Dermis blood vessel endothelial cell (primary cell): Measurements from ENCODE around the gene SMYD2. TPM values are rescaled to one million over a fixed set of nuclear protein-coding genes. Genes with fewer than 3 reads are reported as not detected.
"Not testable (repeated sequence)": the region's sequence is repeated elsewhere in the genome, so short reads cannot be mapped to it uniquely, and the experiment has no call there.

Experiments used
- DNase-seq: peaks from one replicate; pipeline ENCODE4 v3.0.0; 2010
- total RNA-seq: library from RNA; depleted of rRNA; stranded (reverse); fragments of >200 nt; gene quantifications from 2 replicates; pipeline ENCODE4 v1.2.3, GENCODE V29; 2014

The SMYD2 gene
- total RNA-seq, 1 donor from 2014 or later: 160 TPM

DNA sequence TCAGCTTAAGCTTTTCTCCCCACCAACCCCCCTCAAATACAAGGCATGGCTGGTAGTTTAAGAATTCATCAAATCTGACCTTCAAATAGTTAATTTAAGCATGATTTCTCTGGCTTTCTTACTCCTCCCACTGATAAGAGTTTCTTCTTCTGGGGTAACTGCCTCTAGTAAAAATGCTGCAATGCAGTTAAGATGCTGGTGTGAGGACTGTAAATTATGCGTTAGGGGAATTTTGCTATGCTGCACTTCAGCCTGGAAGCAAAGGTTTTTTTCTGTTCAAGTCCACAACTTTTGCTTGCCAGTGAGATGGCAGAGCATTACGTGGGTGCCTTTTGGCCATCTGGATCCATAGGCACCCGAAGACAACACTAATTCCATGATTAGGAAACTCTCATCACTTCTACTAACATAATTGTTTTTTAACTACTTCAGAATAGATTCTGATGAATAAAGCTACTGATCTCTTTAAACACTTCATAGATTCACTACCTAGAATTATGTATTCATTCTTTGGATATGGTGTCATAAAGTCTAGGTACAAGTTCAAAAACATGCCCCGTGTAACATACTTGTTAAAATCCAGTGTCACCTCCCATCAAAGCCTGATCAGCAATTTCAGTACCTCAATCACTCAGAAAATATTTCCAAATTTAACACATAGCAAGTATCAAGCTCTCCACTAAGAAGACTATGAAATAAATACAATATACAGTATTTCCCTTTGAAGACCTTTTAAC lies 8.8 kb upstream of the SMYD2 start:
- no peak for DNase-seq

- no peak for DNase-seq
Measured at GRCh38 chr1:214272964-214273533, 7.9 kb upstream of the SMYD2 start.

DNA sequence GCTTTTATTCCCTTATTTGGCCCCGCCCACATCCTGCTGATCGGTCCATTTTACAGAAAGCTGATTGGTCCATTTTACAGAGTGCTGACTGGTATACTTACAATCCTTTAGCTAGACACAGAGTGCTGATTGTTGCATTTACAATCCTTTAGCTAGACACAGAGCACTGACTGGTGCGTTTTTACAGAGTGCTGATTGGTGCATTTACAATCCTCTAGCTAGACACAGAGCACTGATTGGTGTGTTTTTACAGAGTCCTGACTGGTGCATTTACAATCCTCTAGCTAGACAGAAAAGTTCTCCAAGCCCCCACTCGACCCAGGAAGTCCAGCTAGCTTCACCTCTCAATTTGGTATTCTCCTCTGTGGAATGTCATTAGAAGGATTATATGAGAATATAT lies 5.3 kb upstream of the SMYD2 start:
- DNase-seq: not testable (repeated sequence)

- DNase-seq: no peak
Measured at GRCh38 chr1:214276786-214277185, 4.2 kb upstream of the SMYD2 start.

GRCh38 chr1:214277704-214278635 lies 3.0 kb upstream of the SMYD2 start:
- DNase-seq: no peak

- DNase-seq: peak; percentile 67
Measured at GRCh38 chr1:214280386-214281020, 456 bp upstream of the SMYD2 start.

GRCh38 chr1:214281720-214282629 lies 1.0 kb downstream of the SMYD2 start:
- DNase-seq: peak; percentile 36

DNA sequence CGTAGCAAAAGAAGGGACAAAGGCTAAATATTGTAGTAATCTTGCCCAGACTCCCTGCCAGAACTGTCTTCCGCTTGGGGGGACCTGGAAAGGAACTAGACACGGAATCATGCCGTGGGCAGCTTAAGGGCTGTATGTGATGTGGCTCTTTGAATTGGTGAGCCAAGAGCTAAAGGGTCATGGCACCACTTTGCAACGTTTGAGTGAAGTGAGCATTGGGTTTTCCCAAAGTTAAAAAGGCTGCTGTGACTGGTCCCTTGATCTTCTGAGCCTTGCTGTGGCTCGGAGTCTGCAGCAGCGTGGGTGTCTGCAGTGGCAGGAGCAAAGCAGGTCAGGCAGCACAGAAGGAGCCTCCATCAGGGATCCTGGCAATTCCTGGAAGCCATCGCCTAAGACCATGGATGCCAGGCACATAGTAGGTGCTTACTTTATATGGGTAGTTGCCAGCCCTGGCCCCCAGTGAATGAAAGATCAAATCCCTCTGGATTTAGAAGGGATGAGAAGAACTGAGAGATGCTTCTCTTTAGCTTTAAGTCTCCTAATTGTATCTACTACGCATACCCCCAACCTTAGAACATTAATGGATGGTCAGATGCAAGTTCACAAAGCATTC lies 1.8 kb downstream of the SMYD2 start:
- DNase-seq: no peak

DNA sequence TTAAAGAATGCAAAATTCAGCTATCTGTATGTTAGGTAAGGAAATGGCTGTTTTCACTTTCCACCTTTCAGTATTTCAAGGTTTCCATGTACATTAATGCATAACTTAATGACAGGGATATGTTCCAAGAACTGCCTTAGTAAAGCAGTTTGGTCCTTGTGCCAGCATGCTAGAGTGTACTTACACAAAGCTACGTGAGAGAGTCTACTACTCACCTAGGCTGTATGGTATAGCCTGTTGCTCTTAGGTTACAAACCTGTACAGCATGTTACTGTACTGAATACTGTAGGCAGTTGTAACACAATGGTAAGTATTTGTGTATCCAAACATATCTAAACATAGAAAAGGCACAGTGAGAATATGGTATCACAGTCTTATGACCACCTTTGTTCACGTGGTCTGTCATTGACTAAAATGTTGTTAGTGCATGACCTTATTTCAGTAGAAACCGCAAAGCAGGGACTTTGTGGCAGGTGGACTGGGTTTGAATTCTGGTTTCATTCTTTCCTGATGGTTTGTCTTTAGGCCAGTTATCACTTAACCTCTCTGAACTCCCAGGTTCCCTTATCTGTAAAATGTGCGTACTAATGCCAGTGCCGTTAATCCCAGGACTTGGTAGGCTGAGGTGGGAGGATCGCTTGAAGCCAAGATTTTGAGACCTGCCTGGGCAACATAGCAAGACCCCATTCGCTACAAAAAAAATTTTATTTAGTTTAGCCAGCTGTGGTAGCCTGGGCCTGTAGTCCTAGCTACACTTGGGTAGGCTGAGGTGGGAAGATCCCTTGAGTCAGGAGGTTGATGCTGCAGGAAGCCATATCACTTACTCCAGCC lies 4.9 kb downstream of the SMYD2 start:
- DNase-seq: no peak

GRCh38 chr1:214287884-214288283 lies 6.9 kb downstream of the SMYD2 start:
- no peak for DNase-seq

GRCh38 chr1:214289574-214290272 lies 8.8 kb downstream of the SMYD2 start:
- DNase-seq: peak; percentile 33

DNA sequence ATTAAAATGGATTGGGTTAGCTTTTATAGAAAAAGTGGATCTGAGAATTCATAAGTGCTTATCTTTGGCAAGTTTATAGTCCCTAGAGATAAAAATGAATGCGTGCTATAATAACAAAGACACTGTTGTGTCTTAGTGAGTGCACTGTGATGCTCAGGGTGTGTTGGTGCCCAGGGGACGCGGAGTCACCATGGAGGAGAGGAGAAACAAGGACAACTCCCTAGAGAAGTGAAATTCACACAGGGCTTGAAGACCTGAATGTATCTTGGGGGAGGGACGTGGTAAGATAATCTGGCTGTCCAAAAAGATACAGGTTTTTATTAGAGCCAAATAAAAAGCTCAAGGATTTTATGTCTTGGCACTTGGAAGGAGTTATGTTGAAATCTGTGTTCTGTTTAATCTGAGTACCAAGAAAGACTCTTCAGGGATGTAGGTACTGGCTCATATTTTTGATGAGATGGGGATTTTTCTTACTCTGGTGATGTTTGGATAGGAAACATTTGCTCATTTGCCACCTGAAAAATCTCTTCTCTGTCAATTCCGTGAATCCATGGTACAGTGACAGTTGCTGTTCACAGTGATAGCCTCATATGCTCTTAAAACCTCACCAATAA lies 9.6 kb downstream of the SMYD2 start:
- DNase-seq: no peak

DNA sequence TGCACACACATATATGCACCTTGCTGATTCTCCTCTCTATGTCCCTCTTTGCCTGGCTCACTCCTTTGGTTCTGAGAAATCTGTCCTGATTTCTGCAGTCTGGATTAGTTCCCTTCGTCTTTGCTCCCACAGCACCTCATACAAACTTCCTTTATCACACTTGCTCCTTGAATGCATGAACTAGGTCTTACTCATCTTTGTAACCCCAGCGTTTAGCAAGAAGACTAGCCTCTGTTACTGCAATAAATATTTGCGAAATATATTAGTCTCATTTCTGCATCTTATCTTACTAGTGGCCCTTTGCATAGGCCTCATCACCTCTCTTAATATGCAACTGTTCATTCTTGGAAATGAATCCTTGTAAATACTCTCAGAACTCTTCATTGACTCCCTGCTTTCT lies 11.4 kb downstream of the SMYD2 start:
- no peak for DNase-seq

DNA sequence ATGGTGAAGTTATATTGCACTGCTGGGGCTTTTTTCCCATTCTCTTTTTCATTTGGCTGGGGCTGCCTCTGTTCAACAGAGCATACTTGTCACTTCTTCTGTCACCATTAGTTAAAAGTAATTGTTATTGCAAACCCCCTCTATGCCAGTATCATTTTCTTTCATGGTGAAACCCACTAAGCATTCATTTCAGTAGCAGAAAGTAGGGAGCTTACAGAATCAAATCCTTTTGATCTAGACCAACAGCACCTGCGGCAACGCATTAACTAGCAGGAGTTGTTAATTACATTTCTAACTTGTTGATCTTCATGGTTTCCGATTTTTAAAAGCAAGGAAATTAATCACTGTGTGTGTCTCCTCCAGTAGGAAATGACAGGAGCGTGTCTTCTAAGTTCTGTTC lies 15.0 kb downstream of the SMYD2 start:
- DNase-seq: peak; percentile 2

DNA sequence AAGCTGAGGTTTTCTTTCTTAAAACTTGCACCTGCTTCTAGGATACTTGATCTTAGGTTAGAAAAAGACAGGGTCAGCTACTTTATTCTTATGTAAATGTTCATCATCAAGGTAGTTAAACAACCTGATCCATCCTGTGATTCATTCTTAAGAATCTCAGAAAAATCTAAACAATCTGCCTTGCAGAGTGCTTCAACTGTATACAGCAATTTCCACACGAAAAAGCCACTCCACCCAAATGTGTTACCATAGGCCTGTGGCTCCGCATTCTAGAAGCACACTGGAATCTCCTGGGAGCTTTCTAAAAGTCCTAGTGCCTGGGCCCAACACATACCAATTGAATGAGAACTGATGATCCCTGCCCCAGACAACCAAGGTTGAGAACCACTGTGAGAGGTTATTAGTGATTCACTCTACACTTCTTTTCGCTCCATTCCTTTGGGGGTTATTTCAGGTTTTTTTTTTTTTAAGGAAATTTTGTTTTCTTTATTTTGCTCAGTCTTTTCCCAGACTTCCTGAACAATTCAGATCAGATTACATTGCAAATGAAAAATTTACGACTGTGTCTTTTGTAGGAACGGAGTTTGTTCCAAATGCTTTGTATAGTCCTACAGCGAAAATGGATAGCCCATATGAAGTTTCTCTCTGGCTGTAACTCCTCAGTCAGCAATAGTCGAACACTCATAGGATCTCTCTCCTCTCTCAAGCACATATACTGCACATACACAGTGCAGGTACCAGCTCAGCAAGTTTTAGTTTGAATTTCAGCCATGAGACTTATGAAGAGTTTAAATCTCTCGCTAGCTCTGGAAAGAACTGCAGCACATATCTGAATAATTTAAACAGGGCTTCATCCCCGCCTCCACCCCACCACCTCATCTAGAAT lies 16.1 kb downstream of the SMYD2 start:
- DNase-seq: peak; percentile 15

DNA sequence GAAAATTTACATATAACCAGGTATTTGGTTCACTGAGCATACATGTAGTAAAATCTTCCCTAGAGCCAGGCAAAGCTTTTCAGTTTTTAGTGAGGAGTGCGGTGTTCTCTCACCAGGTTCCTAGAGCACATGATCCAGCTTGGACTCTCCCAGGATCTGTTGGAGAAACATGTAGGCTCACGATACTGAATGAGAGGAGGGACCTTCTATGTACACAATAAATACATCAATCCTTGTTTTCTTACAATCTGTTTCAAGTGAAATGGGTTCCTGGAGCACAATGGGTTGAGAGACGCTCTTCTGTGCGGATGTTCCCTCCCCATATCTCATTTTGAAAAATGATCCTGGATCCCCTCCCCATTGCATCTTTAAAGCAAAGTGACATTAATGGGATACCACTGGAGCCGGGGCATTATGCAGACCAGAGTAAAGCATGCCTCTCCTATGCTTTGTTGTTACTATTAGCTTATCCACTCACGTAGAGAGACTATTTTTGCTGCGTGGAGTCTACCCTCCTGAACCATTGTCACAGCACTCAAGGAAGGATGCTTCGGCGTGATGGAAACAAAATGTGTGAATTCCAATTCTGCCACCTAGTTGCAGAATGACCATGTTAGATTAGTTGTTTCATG lies 19.3 kb downstream of the SMYD2 start:
- DNase-seq: no peak

GRCh38 chr1:214301526-214301925 lies 20.6 kb downstream of the SMYD2 start:
- no peak for DNase-seq
